ENCODE data around the gene ATXN7L1.

ATXN7L1 gene

DNA sequence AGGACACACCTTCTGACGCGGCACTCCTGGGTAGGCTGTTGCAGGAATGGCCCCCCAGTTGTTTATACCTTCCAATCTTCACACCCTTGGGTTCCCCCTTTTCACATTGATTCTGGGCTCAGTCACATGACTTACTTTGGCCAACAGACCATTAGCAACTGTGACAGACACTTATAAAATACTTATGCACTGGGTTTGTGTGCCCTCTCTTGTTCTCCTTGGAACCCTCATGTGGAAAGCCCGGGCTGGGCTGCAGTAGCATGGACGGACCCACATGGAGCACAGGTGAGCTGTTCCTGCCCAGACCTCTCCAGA lies 69.0 kb downstream of the ATXN7L1 start:
- TF ChIP-seq, protein P1, sequence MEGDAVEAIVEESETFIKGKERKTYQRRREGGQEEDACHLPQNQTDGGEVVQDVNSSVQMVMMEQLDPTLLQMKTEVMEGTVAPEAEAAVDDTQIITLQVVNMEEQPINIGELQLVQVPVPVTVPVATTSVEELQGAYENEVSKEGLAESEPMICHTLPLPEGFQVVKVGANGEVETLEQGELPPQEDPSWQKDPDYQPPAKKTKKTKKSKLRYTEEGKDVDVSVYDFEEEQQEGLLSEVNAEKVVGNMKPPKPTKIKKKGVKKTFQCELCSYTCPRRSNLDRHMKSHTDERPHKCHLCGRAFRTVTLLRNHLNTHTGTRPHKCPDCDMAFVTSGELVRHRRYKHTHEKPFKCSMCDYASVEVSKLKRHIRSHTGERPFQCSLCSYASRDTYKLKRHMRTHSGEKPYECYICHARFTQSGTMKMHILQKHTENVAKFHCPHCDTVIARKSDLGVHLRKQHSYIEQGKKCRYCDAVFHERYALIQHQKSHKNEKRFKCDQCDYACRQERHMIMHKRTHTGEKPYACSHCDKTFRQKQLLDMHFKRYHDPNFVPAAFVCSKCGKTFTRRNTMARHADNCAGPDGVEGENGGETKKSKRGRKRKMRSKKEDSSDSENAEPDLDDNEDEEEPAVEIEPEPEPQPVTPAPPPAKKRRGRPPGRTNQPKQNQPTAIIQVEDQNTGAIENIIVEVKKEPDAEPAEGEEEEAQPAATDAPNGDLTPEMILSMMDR (IDR thresholded peaks at IDR 0.05), result no peak
- Mint-ChIP-seq H3K9me3 (no peaks in the 10 kb centered on the region), H3K27ac (no peak overlapping the region), H3K36me3 (ENCODE audit: low read depth) (no peaks in the 10 kb centered on the region), H3K4me1 (peaks cover 38% of the 10 kb centered on the region), H3K4me3 (no peak overlapping the region), H3K27me3 (ENCODE audit: low read depth, poor library complexity) (peaks cover 2% of the 10 kb centered on the region)
- DNase-seq, result no peak

DNA sequence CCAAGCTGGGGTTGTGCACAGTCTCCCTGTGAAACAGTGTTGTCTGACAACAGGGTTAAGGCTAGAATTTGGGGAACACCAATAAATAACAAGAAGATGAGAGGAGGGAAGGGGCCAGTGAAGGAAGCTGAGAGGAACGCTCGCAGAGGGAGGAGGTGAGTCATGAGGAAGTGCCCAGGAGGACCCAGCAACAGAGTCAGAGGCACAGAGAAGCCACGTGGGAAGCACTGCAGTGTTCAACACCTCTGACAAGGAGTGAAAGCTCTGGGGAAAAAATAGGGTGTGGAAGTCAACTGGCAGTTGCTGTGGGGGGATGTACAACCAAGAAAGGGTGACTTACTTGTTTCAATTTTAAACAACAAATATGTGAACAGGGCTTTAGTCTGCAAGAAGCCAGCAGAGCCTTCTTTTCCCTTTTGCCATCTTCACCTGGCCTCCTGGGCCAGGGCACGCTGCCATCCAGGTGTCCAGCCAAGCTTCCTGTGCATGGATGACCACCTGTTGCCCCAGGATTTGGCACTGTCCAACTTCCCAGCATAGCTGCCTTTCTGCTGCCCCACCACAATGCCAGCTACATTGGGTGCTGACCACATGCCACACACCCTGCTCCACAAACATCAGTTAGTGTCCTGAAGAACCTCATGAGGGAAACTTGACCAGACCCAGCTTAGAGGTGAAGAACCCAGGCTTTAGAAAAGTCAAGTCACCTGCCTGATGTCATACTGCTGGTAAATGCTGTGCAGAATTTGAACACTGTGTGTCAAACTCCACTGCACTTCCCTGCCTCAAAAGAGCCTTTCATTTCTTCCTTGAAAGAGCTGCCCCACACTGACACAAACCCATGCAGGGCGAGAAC lies 69.6 kb downstream of the ATXN7L1 start:
- H3K4me3 Mint-ChIP-seq, result peak overlapping the region; percentile 4
- H3K27me3 Mint-ChIP-seq (ENCODE audit: low read depth, poor library complexity), result no peaks in the 10 kb centered on the region
- no peaks in the 10 kb centered on the region for H3K36me3 Mint-ChIP-seq (ENCODE audit: low read depth)
- no peak for DNase-seq
- no peaks in the 10 kb centered on the region for H3K9me3 Mint-ChIP-seq
- H3K27ac Mint-ChIP-seq, result peak overlapping the region; percentile 68
- TF ChIP-seq, protein P1 (IDR thresholded peaks at IDR 0.05), result no peak
- peaks cover 38% of the 10 kb centered on the region for H3K4me1 Mint-ChIP-seq

DNA sequence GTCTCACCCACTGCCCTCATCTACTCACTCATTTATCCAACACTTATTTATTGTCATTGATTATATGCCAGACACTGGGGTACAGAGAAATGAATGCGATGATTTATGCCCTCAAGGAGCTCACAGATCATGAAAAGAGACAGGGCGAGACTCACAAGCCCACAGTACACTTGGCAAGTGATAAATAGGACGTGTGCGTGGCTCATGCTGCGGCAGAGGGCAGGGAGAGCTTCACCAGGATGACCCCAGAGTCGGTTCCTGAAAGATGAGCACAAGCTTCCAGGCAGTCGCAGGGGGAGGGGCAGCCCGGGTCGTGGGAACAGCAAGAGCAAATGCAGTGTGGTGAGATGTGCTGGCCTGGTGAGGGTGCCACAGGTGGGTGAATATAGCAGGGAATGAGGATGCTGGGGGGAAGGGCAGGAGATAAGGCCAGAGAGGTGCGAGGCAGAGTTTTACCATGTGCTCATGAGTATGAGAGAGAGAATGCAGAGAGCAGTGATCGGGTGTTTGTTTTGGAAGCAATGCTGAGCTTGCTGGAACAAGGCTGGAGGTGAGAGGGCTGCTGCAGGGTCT lies 70.9 kb downstream of the ATXN7L1 start:
- no peak overlapping the region for H3K4me3 Mint-ChIP-seq

DNA sequence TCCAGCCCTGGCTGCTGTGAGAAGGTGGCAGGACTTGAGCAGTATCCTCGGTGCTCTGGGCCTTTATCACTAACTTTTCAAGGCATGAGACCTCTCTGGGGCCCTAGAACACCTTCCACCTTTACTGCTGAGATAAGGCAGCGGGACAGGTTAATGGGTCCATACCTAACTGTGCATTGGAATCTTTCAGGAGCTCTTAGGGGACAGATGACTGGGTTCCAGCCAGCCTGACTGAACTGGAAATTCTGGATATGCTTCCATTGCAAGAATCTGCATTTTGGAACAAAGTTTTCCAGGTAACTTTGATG lies 73.0 kb downstream of the ATXN7L1 start:
- Mint-ChIP-seq H3K4me3 (no peak overlapping the region), H3K27ac (no peak overlapping the region), H3K36me3 (ENCODE audit: low read depth) (no peaks in the 10 kb centered on the region), H3K9me3 (no peaks in the 10 kb centered on the region), H3K27me3 (ENCODE audit: low read depth, poor library complexity) (peaks cover under 1% of the 10 kb centered on the region), H3K4me1 (peaks cover 52% of the 10 kb centered on the region)
- TF ChIP-seq, protein P1 (IDR thresholded peaks at IDR 0.05), result no peak
- no peak for DNase-seq

More for the DNA sequence above, 70.9 kb downstream of the ATXN7L1 start:
- Mint-ChIP-seq H3K9me3 (no peaks in the 10 kb centered on the region), H3K27me3 (ENCODE audit: low read depth, poor library complexity) (no peaks in the 10 kb centered on the region), H3K36me3 (ENCODE audit: low read depth) (no peaks in the 10 kb centered on the region), H3K4me1 (peaks cover 39% of the 10 kb centered on the region), H3K27ac (peak overlapping the region; percentile 63)
- peak; percentile 62 for DNase-seq
- TF ChIP-seq, protein P1 (IDR thresholded peaks at IDR 0.05), result no peak

DNA sequence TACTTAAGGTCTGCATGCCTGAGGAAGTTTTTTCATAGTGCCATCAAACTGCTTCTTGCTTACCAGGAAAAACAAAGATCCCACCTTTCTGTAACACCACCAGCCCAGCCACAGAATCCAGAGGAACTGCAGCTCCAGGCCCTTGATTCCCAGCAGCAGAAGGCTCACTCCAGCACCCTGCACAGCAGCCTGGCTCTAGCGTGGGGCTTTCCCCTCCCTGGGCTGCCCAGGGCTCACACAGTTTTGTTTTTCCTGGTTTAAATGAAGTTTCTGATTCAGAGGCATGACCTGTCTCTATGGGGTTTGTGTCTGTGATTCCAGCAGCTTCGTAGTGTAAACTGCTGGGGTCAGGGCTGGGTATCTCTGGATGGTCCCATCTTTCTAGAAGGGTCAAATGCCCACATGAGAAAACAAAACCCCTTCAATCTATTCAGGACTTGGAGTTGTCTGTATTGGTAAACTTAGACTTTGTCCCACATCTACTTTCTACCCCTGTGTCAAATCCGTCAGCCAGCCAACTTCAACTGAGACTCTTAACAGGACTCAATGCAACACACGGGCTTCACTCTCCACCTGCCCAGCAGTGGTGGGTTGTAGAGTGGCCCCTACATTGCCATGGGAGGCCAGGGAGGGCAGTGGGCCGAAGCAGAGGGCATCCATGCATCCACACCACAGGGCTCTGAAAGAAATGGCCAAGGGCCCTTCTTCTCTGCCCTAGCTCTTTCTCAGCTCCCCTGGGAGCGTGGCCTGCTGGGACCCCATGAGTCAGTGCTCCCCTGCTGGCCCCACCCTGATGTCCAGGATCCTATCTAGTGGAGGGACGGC lies 73.6 kb downstream of the ATXN7L1 start:
- Mint-ChIP-seq H3K4me3 (no peak overlapping the region), H3K27me3 (ENCODE audit: low read depth, poor library complexity) (peaks cover 3% of the 10 kb centered on the region), H3K4me1 (peaks cover 52% of the 10 kb centered on the region), H3K36me3 (ENCODE audit: low read depth) (no peaks in the 10 kb centered on the region), H3K27ac (peak overlapping the region; percentile 34), H3K9me3 (no peaks in the 10 kb centered on the region)
- TF ChIP-seq, protein P1 (IDR thresholded peaks at IDR 0.05), result no peak
- DNase-seq, result no peak

Measured in nephron progenitor cell (in vitro differentiated cells).